Spleen (tissue), 11 donors: ENCODE data around the gene HIVEP3. TPM values are rescaled to one million over a fixed set of nuclear protein-coding genes. Genes with fewer than 3 reads are reported as not detected.
"Not testable (repeated sequence)": the region's sequence is repeated elsewhere in the genome, so short reads cannot be mapped to it uniquely, and the experiment has no call there.

Experiments used
- DNase-seq: peaks from one replicate; pipeline ENCODE4 v3.0.0-alpha.2; 2020
- H3K27ac ChIP-seq, 8 donors: fragments of 200-600 bp; sonication (generic) in 7 of 8; 1 replicate in 4 of 8; 2 replicates in 4 of 8; pipeline versions ENCODE4 v1.5.0 to v1.8.0; 2016 to 2021; ENCODE audit warnings: inconsistent platforms in 4 of 8, mild to moderate bottlenecking in 4 of 8, moderate library complexity in 1 of 8
- H3K27me3 ChIP-seq, 7 donors: fragments of 200-600 bp; sonication (generic) in 6 of 7; replicated peaks in 1 of 7; 1 replicate in 4 of 7; 2 replicates in 3 of 7; pipeline versions ENCODE4 v1.5.0 to v1.8.0; 2016 to 2021; ENCODE audit warnings: inconsistent platforms in 3 of 7, mild to moderate bottlenecking in 1 of 7
- H3K36me3 ChIP-seq, 6 donors: fragments of 200-600 bp; sonication (generic) in 5 of 6; 1 replicate in 4 of 6; 2 replicates in 2 of 6; pipeline versions ENCODE4 v1.5.0 to v1.8.0; 2016 to 2021; ENCODE audit warnings: inconsistent platforms in 2 of 6
- H3K4me1 ChIP-seq, 6 donors: fragments of 200-600 bp; sonication (generic) in 5 of 6; 1 replicate in 3 of 6; 2 replicates in 3 of 6; pipeline versions ENCODE4 v1.5.0 to v1.8.0; 2016 to 2021; ENCODE audit warnings: inconsistent platforms in 3 of 6
- H3K4me3 ChIP-seq, 8 donors: fragments of 200-600 bp; sonication (generic) in 7 of 8; 1 replicate in 4 of 8; 2 replicates in 4 of 8; pipeline versions ENCODE4 v1.5.0 to v1.8.0; 2016 to 2021; ENCODE audit warnings: inconsistent platforms in 4 of 8, mild to moderate bottlenecking in 4 of 8, moderate library complexity in 2 of 8
- H3K9me3 ChIP-seq, 8 donors: fragments of 200-600 bp; sonication (generic) in 7 of 8; 1 replicate in 4 of 8; 2 replicates in 4 of 8; pipeline versions ENCODE4 v1.5.0 to v1.8.0; 2016 to 2021; ENCODE audit warnings: inconsistent platforms in 4 of 8
- CTCF ChIP-seq, 11 experiments: fragments of 200-600 bp in 7 of 11; fragments of 450-650 bp in 4 of 11; sonication (generic) in 4 of 11; IDR thresholded peaks in 8 of 11; conservative IDR thresholded peaks in 3 of 11; 1 replicate in 7 of 11; 2 replicates in 4 of 11; pipeline versions ENCODE4 v1.4.0 to v1.8.0; 2016 to 2021; ENCODE audit warnings: antibody characterized with exemption in 11 of 11, inconsistent platforms in 4 of 11, mild to moderate bottlenecking in 1 of 11
- POLR2A ChIP-seq, 3 donors: fragments of 450-650 bp; IDR thresholded peaks; one replicate each; pipeline ENCODE4 v1.5.1; 2017; ENCODE audit warnings: antibody characterized with exemption in 3 of 3, mild to moderate bottlenecking in 1 of 3
- POLR2AphosphoS5 ChIP-seq, 3 donors: sonication (generic); formaldehyde crosslinking; IDR thresholded peaks; one replicate each; pipeline ENCODE4 v1.5.1; 2017; ENCODE audit warnings: antibody characterized with exemption in 3 of 3
- WGBS, 5 donors: extraction: QIAGEN DNeasy Blood & Tissue Kit in 3 of 5; methylation state at CpG; one replicate each; pipeline versions ENCODE4 v1.1.5 to v1.1.7; 2013 to 2018; 5-methylcytosine and 5-hydroxymethylcytosine counted together
- intact Hi-C: fragments of 100-400 bp; cut with DNase I; formaldehyde crosslinking; loops from one replicate; pipeline ENCODE4 v1.15.0; 2023; ENCODE audit warnings: low total_unique reads
- polyA plus RNA-seq, 3 donors: library from polyadenylated mRNA; stranded (reverse); fragments of 200-250 nt; gene quantifications; one replicate each; pipeline ENCODE4 v1.2.1, GENCODE V29; 2013
- total RNA-seq, 7 donors: library from RNA; depleted of rRNA in 3 of 7; stranded (reverse); fragments of >200 nt in 3 of 7; fragmentation: NEBNext Ultra II Directional in 4 of 7; extraction: Animal tissue kit (Norgen Biotek cat#: 25700) in 4 of 7; gene quantifications; one replicate each; pipeline versions ENCODE4 v1.1.0 to v1.2.1, GENCODE V29; 2016 to 2021
- donor health status: healthy with polysubstance abuse.
- donor health status: DM: no; HTN: no; CAD: no; lungs with moderate emphysema.
- donor health status: DM: no; HTN: no; CAD: no.
- donor health status: Bipolar disorder and iron deficiency.
- donor health status: healthy.
- donor health status: DM: no; HTN: no; CAD: no.
- donor health status: DM: yes; HTN: yes; CAD: no.

HIVEP3 gene
- total and polyA plus RNA-seq, 10 donors = 2.4 to 21.2 (median 8.2) TPM

- DNase-seq = no peak
- intact Hi-C loops = no loop called here
- no peaks in the 10 kb centered on the region for H3K27me3 ChIP-seq
- peaks cover 0 to 9% (median 0%) of the 10 kb centered on the region in 6 donors for H3K36me3 ChIP-seq
- no peak for TF ChIP-seq POLR2A (IDR thresholded peaks at IDR 0.05)
- TF ChIP-seq CTCF (IDR thresholded peaks at IDR 0.05 in 8 of 11, conservative IDR thresholded peaks at IDR 0.05 in 3 of 11) = no peak
- no peak for TF ChIP-seq POLR2AphosphoS5 (IDR thresholded peaks at IDR 0.05)
- H3K4me3 ChIP-seq = no peak overlapping the region
- H3K4me1 ChIP-seq = no peaks in the 10 kb centered on the region
- H3K9me3 ChIP-seq = no peaks in the 10 kb centered on the region
- 81 to 100% (median 89%) methylated on average over 3 of the region's 3 CpGs for WGBS, 5 donors
- H3K27ac ChIP-seq = no peak overlapping the region
Measured at GRCh38 chr1:41558761-41559171, 360.0 kb downstream of the HIVEP3 start.

GRCh38 chr1:41557751-41558455 lies 360.8 kb downstream of the HIVEP3 start:
- TF ChIP-seq POLR2AphosphoS5 (IDR thresholded peaks at IDR 0.05) (no peak), CTCF (IDR thresholded peaks at IDR 0.05 in 8 of 11, conservative IDR thresholded peaks at IDR 0.05 in 3 of 11) (no peak)
- no peak for DNase-seq
- H3K9me3 ChIP-seq = no peaks in the 10 kb centered on the region
- intact Hi-C loops = no loop called here
- 88 to 95% (median 92%) methylated on average over 9 to 13 of the region's 13 CpGs for WGBS, 5 donors
- H3K4me1 ChIP-seq = no peaks in the 10 kb centered on the region
- H3K27me3 ChIP-seq = no peaks in the 10 kb centered on the region
- H3K27ac ChIP-seq = no peak overlapping the region
- no peak overlapping the region for H3K4me3 ChIP-seq
- H3K36me3 ChIP-seq = peaks cover 0 to 9% (median 0%) of the 10 kb centered on the region in 6 donors

- H3K27ac ChIP-seq, H3K36me3 ChIP-seq, H3K27me3 ChIP-seq, H3K4me1 ChIP-seq, intact Hi-C loops, H3K9me3 ChIP-seq, H3K4me3 ChIP-seq: not testable (repeated sequence)
- peak; percentile 18 for DNase-seq
- WGBS, 5 donors = 88 to 96% (median 93%) methylated on average over 3 to 5 of the region's 5 CpGs
Measured at GRCh38 chr1:41554746-41555145, 364.0 kb downstream of the HIVEP3 start.

- intact Hi-C loops = no loop called here
- no peak for TF ChIP-seq POLR2AphosphoS5 (IDR thresholded peaks at IDR 0.05)
- TF ChIP-seq CTCF (IDR thresholded peaks at IDR 0.05 in 8 of 11, conservative IDR thresholded peaks at IDR 0.05 in 3 of 11) = no peak
- no peak for TF ChIP-seq POLR2A (IDR thresholded peaks at IDR 0.05)
- Histone ChIP-seq H3K4me3 (no peak overlapping the region), H3K9me3 (no peaks in the 10 kb centered on the region), H3K36me3 (peaks cover 0 to 12% (median 0%) of the 10 kb centered on the region in 6 donors), H3K27ac (no peak overlapping the region), H3K4me1 (no peaks in the 10 kb centered on the region), H3K27me3 (no peaks in the 10 kb centered on the region)
- DNase-seq = peak; percentile 47
- WGBS, 5 donors = 67 to 82% (median 79%) methylated on average over 7 of the region's 7 CpGs
Measured at GRCh38 chr1:41547781-41548560, 370.8 kb downstream of the HIVEP3 start.
